GM18907 (cell line): Measurements from ENCODE around the gene RNF20.
"Not testable (repeated sequence)": the region's sequence is repeated elsewhere in the genome, so short reads cannot be mapped to it uniquely, and the experiment has no call there.

Source experiments
- ATAC-seq: cut with Tn5 transposase; IDR thresholded peaks from one replicate; pipeline ENCODE4 v1.9.1; 2021; ENCODE audit warnings: mild to moderate bottlenecking, moderate library complexity; ENCODE audit not compliant: unreplicated experiment

Gene RNF20

GRCh38 chr9:101586651-101587050 is 53.0 kb downstream of the RNF20 start:
- peak; percentile 91 for ATAC-seq

- ATAC-seq = no peak
Observed at GRCh38 chr9:101587332-101588043, 53.8 kb downstream of the RNF20 start.

GRCh38 chr9:101590074-101590473 is 56.4 kb downstream of the RNF20 start:
- ATAC-seq = not testable (repeated sequence)

- no peak for ATAC-seq
Observed at GRCh38 chr9:101590901-101591300, 57.2 kb downstream of the RNF20 start.

- ATAC-seq = no peak
Observed at GRCh38 chr9:101591787-101592446, 58.3 kb downstream of the RNF20 start.

GRCh38 chr9:101592788-101593187 is 59.1 kb downstream of the RNF20 start:
- ATAC-seq = no peak

- no peak for ATAC-seq
Observed at GRCh38 chr9:101593345-101593744, 59.7 kb downstream of the RNF20 start.

GRCh38 chr9:101594796-101595195 is 61.1 kb downstream of the RNF20 start, which contains the start of gene PPP3R2:
PPP3R2 (minus strand) TSS chr9:101594969; CDS start chr9:101594921, 48 bp downstream.
- no peak for ATAC-seq

- peak; percentile 69 for ATAC-seq
Observed at GRCh38 chr9:101601904-101602765, 68.5 kb downstream of the RNF20 start.

- no peak for ATAC-seq
Observed at GRCh38 chr9:101604296-101604695, 70.6 kb downstream of the RNF20 start.

GRCh38 chr9:101605547-101605946 is 71.9 kb downstream of the RNF20 start:
- ATAC-seq = no peak
